HAP-1 (cell line): ENCODE data around the gene PLAC1.

ENCODE experiments used
- DNase-seq, 2 experiments: peaks; one replicate each; pipeline ENCODE4 v3.0.0-alpha.2; 2016 to 2020; ENCODE audit warnings: low spot score in 2 of 2
- H3K27me3 ChIP-seq: fragments of 250-450 bp; sonication (Bioruptor Pico); 2 replicates; pipeline ENCODE4 v1.5.1; 2020; ENCODE audit warnings: low read depth, mild to moderate bottlenecking, moderate library complexity
- H3K36me3 ChIP-seq: fragments of 250-450 bp; sonication (Bioruptor Pico); replicated peaks from 2 replicates; pipeline ENCODE4 v1.5.1; 2020; ENCODE audit warnings: mild to moderate bottlenecking
- H3K4me1 ChIP-seq: fragments of 250-450 bp; sonication (Bioruptor Pico); 2 replicates; pipeline ENCODE4 v1.5.1; 2020; ENCODE audit warnings: mild to moderate bottlenecking
- H3K4me3 ChIP-seq: fragments of 250-450 bp; sonication (Bioruptor Pico); 2 replicates; pipeline ENCODE4 v1.5.1; 2020; ENCODE audit warnings: mild to moderate bottlenecking, moderate library complexity
- H3K9me3 ChIP-seq: fragments of 250-450 bp; sonication (Bioruptor Pico); 2 replicates; pipeline ENCODE4 v1.5.1; 2020; ENCODE audit warnings: mild to moderate bottlenecking, moderate library complexity
- in situ Hi-C: fragments of 300-500 bp; cut with MboI; formaldehyde crosslinking; loops from 3 replicates; pipeline ENCODE4 v1.14.3; 2020; ENCODE audit warnings: low sequenced_read_pairs, inconsistent platforms, mixed read lengths

The PLAC1 gene

DNA sequence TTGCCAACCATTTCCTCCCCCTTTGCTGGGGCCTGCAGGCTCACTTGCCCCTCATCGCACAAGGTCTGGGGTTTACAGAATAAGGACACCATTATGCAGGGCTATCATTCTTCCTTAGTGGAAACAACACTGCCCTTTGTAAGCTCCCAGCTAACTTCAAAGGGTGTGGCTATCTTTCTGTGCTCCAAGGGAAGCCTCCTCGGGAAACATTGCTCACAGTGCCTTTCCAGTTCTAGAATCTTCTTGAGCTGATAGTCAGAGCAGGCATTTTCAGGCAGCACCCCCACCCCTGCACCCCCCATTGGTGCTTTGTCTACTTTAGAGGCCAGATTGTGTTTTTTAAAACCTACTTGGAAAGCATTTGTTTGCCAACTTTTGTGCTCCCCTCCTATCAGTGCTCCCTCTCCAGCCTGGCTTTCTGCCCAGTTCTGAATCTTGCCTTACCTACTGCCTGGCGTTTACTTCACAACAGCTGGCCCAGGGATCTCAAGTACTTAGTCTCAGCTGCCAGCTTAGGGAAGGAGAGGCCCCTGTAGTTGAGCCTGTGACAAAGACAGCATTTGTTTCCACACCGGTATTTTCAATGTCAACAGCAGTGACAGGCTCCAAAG is 53.5 kb downstream of the PLAC1 start:
- DNase-seq, result peak in 1 of 2 experiments; percentile 16

DNA sequence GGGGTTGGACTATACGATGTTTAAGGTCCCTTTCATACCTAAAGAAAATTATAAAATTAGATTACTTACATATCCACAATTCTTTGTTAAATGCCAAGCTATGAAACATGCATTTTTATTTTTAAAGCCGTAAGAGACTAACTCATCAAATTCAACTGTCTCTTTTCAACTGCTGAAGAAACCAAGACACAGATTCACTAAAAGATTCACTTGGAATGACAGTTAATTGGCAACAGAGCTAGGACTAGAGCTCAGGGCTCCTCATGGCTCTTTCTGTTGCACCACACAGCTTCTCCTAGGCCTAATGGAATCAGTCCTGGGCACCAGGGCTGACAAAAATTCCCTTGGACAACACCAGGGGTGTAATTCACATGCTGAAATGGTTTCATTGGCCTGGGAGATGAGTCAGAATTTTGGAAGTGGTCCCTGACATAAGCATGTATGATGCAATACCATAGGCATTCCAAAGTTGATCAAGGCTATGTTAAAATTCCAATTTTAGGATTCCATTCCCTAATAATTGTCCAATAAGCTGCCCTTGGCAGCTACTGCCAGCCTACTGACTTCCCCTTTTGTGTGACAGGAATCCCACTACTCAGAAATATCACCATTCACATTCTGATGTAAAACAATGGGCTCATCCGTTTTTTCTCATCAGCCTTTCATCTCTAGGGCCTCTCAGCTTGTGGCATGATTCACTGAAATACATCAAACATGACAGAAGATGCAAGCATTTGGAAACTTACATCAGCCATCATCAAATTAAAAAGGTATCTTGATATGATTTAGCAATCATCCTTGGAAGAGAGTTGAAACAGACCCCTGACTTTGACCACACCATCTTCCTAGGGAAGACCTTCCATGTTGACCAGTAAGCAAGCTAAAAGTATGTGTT is 54.2 kb downstream of the PLAC1 start:
- Histone ChIP-seq H3K4me3 (no peak overlapping the region), H3K36me3 (no peaks in the 10 kb centered on the region), H3K9me3 (no peaks in the 10 kb centered on the region; the same call in 1 of the 2 replicates), H3K27me3 (no peaks in the 10 kb centered on the region), H3K4me1 (no peaks in the 10 kb centered on the region; the same call in 1 of the 2 replicates)
- in situ Hi-C loops, result no loop called here
- no peak for DNase-seq

More for the DNA sequence above, 53.5 kb downstream of the PLAC1 start:
- Histone ChIP-seq H3K27me3 (no peaks in the 10 kb centered on the region), H3K9me3 (no peaks in the 10 kb centered on the region; the same call in 1 of the 2 replicates), H3K4me3 (no peak overlapping the region), H3K36me3 (no peaks in the 10 kb centered on the region), H3K4me1 (no peaks in the 10 kb centered on the region; the same call in 1 of the 2 replicates)
- in situ Hi-C loops, result no loop called here

DNA sequence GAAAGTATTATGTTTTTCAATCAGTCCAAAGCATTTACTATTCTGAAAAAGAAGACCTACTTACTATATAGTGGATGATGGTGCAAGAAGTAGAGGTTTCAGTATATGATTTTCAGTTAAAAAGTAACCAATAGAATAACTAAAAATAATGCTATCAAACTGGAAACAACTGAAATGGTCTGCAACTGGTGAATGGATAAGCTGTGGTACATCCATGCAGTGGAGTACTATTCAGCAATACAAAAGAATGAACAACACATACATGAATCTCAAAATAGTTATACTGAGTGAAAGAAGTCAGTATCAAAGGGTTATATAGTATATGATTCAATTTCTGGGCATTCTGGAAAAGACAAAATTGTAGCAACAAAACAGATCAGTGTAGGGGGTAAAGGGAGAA is 55.9 kb downstream of the PLAC1 start:
- no peaks in the 10 kb centered on the region; the same call in 1 of the 2 replicates for H3K9me3 ChIP-seq
- no peaks in the 10 kb centered on the region for H3K36me3 ChIP-seq
- in situ Hi-C loops, result no loop called here
- no peak for DNase-seq
- no peak overlapping the region for H3K4me3 ChIP-seq
- H3K4me1 ChIP-seq, result no peaks in the 10 kb centered on the region; the same call in 1 of the 2 replicates
- H3K27me3 ChIP-seq, result no peaks in the 10 kb centered on the region

DNA sequence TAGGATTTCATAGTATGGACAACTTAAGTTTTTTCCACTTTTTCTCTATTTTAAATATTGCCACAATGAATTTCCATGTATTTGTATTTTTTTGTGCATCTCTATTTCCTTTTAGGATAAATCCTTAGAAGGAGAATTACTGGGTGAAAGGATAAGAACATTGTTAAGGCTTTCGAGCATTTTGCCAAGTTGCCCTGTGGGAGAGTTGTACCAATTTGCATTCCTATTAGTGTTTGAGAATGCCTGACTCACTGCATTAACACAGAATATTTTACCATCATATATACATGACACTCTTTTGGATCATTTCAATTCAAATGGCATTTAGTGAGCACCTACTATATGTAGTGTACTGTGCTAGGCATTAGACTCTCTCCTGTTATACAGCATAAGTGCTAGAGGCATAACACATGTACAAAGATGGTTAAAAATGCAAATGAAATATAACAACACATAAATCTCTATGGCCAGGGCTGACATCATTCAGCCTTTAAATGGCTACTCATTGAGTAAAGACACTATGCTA is 57.0 kb downstream of the PLAC1 start:
- no peaks in the 10 kb centered on the region; the same call in 1 of the 2 replicates for H3K4me1 ChIP-seq
- in situ Hi-C loops, result no loop called here
- no peaks in the 10 kb centered on the region; the same call in 1 of the 2 replicates for H3K9me3 ChIP-seq
- H3K36me3 ChIP-seq, result no peaks in the 10 kb centered on the region
- DNase-seq, result no peak
- H3K27me3 ChIP-seq, result no peaks in the 10 kb centered on the region
- no peak overlapping the region for H3K4me3 ChIP-seq

DNA sequence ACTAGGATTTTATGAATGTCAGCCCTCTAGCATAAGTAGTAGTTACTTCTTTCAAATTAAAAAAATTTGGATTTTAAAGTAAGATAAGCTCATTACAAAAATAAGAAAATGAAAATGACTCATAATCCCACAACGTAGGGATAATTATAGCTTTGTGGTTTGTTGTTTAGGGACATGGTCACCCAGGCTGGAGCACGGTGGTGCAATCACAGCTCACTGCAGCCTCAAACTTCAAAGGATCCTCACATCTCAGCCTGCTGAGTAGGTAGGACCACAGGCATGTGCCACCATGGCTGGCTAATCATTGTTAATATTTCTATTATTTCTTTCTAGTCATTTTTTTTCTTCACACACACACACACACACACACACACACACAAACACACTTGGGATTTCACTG is 57.6 kb downstream of the PLAC1 start:
- Histone ChIP-seq H3K36me3 (no peaks in the 10 kb centered on the region), H3K4me3 (no peak overlapping the region), H3K27me3 (peaks cover 3% of the 10 kb centered on the region; the same call in 1 of the 2 replicates), H3K9me3 (no peaks in the 10 kb centered on the region; the same call in 1 of the 2 replicates), H3K4me1 (no peaks in the 10 kb centered on the region; the same call in 1 of the 2 replicates)
- DNase-seq, result no peak
- in situ Hi-C loops, result no loop called here

DNA sequence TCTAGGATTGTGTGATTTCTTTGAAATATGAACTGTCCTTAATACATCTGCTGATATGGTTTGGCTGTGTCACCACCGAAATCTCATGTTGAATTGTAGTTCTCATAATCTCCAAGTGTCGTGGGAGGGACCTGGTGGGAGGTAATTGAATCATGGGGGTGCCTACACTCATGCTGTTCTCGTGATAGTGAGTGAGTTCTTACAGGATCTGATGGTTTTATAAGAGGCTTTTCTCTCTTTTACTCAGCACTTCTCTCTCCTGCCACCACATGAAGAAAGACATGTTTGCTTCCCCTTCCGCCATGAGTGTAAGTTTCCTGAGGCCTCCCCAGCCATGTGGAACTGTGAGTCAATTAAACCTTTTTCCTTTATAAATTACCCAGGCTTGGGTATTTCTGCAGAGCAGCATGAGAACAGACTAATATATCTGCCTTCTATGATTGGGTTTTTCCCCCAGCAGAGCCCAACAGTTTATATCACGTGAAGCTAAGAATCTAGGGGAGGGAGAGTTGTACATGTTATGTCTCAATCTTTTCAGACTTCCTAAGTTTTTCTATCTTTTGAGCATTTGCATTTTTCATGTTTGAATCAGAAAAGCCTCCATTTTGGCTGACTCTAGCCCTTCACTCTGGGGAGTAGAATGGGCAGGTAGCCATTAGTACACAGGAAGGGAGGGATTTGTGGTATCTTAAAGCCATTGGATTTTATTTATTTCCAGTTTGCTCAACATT is 58.9 kb downstream of the PLAC1 start:
- H3K27me3 ChIP-seq, result peaks cover 9% of the 10 kb centered on the region
- no peaks in the 10 kb centered on the region; the same call in 1 of the 2 replicates for H3K9me3 ChIP-seq
- no peak for DNase-seq
- H3K4me1 ChIP-seq, result no peaks in the 10 kb centered on the region; the same call in 1 of the 2 replicates
- no peaks in the 10 kb centered on the region for H3K36me3 ChIP-seq
- no peak overlapping the region for H3K4me3 ChIP-seq
- in situ Hi-C loops, result no loop called here

DNA sequence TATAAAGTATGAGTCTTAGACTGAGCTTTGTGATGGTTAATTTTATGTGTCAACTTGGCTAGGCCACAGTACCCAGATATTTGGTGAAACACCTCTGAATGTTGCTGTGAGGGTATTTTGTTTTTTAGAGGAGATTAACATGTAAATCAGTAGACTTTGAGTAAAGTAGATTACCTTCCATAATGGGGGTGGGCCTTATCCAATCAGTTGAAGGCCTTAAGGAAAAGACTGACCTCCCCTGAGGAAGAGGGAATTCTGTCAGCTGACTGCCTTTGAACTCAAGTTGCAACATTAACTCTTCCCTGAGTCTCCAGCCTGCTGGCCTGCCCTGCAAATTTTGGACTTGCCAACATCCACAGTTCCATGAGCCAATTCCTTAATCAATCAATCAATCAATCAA is 66.0 kb downstream of the PLAC1 start:
- no peaks in the 10 kb centered on the region for H3K9me3 ChIP-seq
- no peaks in the 10 kb centered on the region for H3K4me1 ChIP-seq
- no peak for DNase-seq

DNA sequence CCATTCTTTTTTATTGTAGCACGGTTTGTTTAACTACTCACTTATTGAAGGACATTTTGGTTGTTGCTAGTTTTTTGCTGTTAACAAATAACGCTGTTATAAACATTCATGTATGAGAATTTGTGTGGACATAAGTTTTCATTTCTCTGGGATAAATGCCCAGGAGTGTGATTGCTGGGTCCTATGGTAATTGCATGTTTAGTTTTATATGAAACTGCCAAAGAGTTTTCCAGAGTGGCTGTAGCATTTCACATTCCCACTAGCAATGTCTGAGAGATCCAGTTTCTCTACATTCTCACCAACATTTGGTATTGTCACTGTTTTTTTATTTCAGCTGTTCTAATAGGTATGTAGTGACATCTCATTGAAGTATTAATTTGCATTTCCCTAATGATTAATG is 66.8 kb downstream of the PLAC1 start:
- H3K4me3 ChIP-seq, result no peak overlapping the region
- DNase-seq, result no peak
- no peaks in the 10 kb centered on the region for H3K9me3 ChIP-seq
- H3K27me3 ChIP-seq, result peaks cover 18% of the 10 kb centered on the region
- H3K36me3 ChIP-seq, result no peaks in the 10 kb centered on the region
- in situ Hi-C loops, result no loop called here
- no peaks in the 10 kb centered on the region for H3K4me1 ChIP-seq

More for the DNA sequence above, 66.0 kb downstream of the PLAC1 start:
- H3K4me3 ChIP-seq, result no peak overlapping the region
- H3K36me3 ChIP-seq, result no peaks in the 10 kb centered on the region
- H3K27me3 ChIP-seq, result peaks cover 18% of the 10 kb centered on the region
- in situ Hi-C loops, result no loop called here

DNA sequence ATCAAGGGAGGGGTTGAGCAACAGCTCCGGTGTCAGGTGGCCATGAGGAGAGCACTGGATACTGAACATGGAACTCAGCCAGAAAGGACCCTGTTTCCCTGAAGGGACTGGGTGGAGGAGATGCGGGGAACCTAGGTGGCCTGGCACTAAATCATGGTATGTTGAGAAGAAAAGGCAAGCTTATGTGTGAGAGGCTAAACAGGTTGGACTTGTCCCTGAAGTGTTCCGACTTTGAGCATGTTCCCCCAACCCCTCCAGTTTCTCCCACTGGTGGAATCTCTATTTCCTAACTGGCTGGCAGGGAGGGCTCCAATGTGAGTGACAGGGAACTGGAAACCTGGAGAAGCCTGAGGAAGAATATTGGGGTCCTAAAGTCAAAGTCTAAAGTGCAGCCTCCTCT is 69.5 kb downstream of the PLAC1 start:
- H3K36me3 ChIP-seq, result no peaks in the 10 kb centered on the region
- no peaks in the 10 kb centered on the region for H3K9me3 ChIP-seq
- H3K4me3 ChIP-seq, result no peak overlapping the region
- peaks cover 4% of the 10 kb centered on the region; the same call in 1 of the 2 replicates for H3K27me3 ChIP-seq
- H3K4me1 ChIP-seq, result no peaks in the 10 kb centered on the region
- no peak for DNase-seq
- in situ Hi-C loops, result no loop called here

DNA sequence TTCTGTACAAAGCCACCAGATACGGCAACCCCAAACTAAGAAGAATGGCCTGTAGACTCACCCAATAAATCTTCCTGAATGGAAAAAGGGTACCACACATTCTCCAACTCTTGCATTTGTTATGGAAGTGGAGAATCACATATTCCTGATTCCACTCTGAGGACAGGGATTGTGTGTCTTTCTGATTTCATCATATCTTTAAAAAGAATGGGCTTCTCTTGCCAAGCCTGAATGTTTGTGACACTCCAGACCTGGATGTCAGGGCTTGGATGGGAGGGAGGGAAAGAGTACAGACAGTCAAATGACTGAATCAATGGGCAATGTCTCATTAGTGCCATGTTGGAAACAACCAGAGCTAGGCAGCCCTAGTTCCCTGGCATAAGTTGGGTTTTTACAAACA is 77.4 kb downstream of the PLAC1 start:
- H3K27me3 ChIP-seq, result no peaks in the 10 kb centered on the region

DNA sequence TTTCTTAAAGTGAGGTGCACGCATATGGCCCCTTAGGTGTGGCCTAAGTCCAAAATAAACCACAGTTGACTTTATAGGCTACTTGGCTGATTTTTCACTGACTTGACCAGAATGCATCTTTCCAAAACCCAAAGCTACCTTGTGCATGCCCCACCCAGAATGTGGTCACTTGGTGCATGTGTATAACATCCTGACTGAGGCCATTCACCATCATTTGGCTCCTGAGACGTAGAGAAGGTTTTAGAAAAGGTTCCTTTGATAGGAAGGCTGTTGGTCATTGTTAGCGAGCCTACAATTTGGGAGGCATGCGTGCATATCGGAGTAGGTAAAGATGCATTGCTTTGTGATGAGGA is 84.6 kb downstream of the PLAC1 start:
- H3K4me3 ChIP-seq, result no peak overlapping the region

More for the DNA sequence above, 77.4 kb downstream of the PLAC1 start:
- no peaks in the 10 kb centered on the region for H3K4me1 ChIP-seq
- no peaks in the 10 kb centered on the region for H3K9me3 ChIP-seq
- DNase-seq, result no peak
- H3K4me3 ChIP-seq, result no peak overlapping the region
- H3K36me3 ChIP-seq, result no peaks in the 10 kb centered on the region
- in situ Hi-C loops, result no loop called here

DNA sequence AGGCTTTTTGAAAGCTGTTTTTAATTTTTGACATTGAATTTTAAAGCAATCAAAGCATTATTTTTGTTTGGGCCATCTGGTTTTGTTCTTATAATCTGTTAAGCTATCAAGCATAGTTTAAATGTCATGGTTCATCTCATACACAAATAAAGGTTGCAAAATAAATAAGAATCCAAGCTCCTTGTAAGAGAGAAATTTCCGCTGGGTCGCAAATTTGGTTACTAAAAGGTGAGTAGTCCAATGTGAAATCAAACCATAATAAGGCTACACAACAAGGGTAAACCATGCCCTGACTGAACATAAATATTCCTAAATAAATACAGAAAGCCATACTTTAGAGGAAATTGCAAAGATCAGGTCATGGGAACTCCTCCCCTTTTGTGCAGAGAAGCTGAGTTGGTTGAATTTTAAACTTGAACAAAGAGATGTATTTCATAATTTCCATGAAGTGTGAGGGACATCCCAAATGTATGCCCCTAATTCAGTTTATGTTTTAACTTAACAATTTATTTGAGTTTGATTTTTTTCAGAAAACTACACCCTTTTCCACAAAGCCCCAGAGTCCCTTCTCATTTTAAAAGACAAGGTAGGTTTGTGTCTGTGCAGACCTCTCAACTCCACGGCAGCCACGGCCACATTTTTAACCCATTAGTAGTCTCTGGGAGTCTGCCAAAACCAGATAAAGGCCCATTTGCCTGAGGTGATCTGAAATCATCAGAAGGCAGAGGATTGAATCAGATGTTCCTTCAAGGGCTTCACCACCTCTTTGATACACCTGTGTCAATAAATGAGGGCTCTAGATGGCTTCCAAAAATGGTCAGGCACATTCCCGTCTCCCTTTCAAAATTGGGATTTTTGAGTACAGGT is 85.2 kb downstream of the PLAC1 start:
- Histone ChIP-seq H3K36me3 (no peaks in the 10 kb centered on the region), H3K4me3 (no peak overlapping the region), H3K27me3 (no peaks in the 10 kb centered on the region), H3K9me3 (no peaks in the 10 kb centered on the region), H3K4me1 (peaks cover 4% of the 10 kb centered on the region; the same call in 1 of the 2 replicates)
- in situ Hi-C loops, result no loop called here
- no peak for DNase-seq

More for the DNA sequence above, 84.6 kb downstream of the PLAC1 start:
- in situ Hi-C loops, result no loop called here
- no peak for DNase-seq
- Histone ChIP-seq H3K9me3 (no peaks in the 10 kb centered on the region), H3K36me3 (no peaks in the 10 kb centered on the region), H3K27me3 (no peaks in the 10 kb centered on the region), H3K4me1 (peaks cover 4% of the 10 kb centered on the region; the same call in 1 of the 2 replicates)

DNA sequence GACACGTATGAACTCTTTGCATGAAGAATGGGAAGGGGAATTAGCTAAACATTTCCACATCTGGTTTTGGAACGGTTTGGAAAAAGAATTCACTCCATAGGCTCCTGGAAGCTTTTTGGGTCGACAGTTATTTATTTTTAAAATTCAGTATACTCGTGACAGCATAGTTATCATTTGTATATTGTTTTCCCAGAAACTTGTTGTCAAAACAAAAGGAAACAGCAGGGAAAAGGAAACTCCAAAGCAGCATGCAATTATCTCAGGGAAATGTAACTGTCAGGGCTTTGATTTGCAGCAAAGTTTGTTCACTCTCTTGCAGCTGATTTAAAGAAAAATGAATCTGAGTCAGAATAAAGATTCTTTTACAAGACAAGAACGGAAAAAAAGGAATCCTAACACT is 86.5 kb downstream of the PLAC1 start:
- in situ Hi-C loops, result no loop called here
- Histone ChIP-seq H3K27me3 (no peaks in the 10 kb centered on the region), H3K4me3 (no peak overlapping the region), H3K9me3 (no peaks in the 10 kb centered on the region), H3K36me3 (no peaks in the 10 kb centered on the region), H3K4me1 (peaks cover 4% of the 10 kb centered on the region; the same call in 1 of the 2 replicates)
- no peak for DNase-seq
